Muscle of back (tissue), 13 donors: ENCODE data around the gene KIF2B. TPM values are rescaled to one million over a fixed set of nuclear protein-coding genes. Genes with fewer than 3 reads are reported as not detected.
"Not testable (repeated sequence)": the region's sequence is repeated elsewhere in the genome, so short reads cannot be mapped to it uniquely, and the experiment has no call there.

Source experiments
- DNase-seq, 3 donors: peaks; one replicate each; pipeline versions ENCODE4 v3.0.0 to v3.0.0-alpha.2; 2013
- long read RNA-seq, 9 donors: transcript quantifications; one replicate each; lab custom pipeline, GENCODE V29; 2026
- polyA plus RNA-seq, 10 donors: library from polyadenylated mRNA; unstranded; fragments of 120-200 nt; gene quantifications; one replicate each; pipeline ENCODE4 v1.2.1, GENCODE V29; 2013; ENCODE audit not compliant: insufficient read length in 10 of 10

Gene KIF2B
- polyA plus RNA-seq: not detected
- long read RNA-seq, donor 1: 0 reads
- long read RNA-seq, donor 2: 0 reads
- long read RNA-seq, donor 3: 0 reads
- long read RNA-seq, donor 4: 0 reads
- long read RNA-seq, donor 5: 0 reads
- long read RNA-seq, donor 6: 0 reads
- long read RNA-seq, donor 7: 0 reads
- long read RNA-seq, donor 8: 0 reads
- long read RNA-seq, donor 9: 0 reads

- no peak for DNase-seq
These were observed at the start of gene KIF2B for GRCh38 chr17:53822764-53823163. KIF2B (plus strand) TSS chr17:53822927; CDS start chr17:53823034, 107 bp downstream.

- DNase-seq: no peak
These were observed 42.4 kb upstream of the KIF2B start for GRCh38 chr17:53780320-53780719.

- DNase-seq: no peak
These were observed 31.2 kb upstream of the KIF2B start for GRCh38 chr17:53791551-53791950.

- DNase-seq: no peak
These were observed 30.3 kb upstream of the KIF2B start for GRCh38 chr17:53792451-53792850.

GRCh38 chr17:53792997-53793396 lies 29.7 kb upstream of the KIF2B start:
- DNase-seq: no peak

- DNase-seq: no peak
These were observed 27.9 kb upstream of the KIF2B start for GRCh38 chr17:53794875-53795274.

GRCh38 chr17:53796642-53797041 lies 26.1 kb upstream of the KIF2B start:
- no peak for DNase-seq

- DNase-seq: no peak
These were observed 25.2 kb upstream of the KIF2B start for GRCh38 chr17:53797501-53797900.

- DNase-seq: no peak
These were observed 18.3 kb upstream of the KIF2B start for GRCh38 chr17:53804437-53804836.

GRCh38 chr17:53806473-53806872 lies 16.3 kb upstream of the KIF2B start:
- no peak for DNase-seq

- peak in 2 of 3 donors; percentile 3 to 31 for DNase-seq
These were observed 15.4 kb upstream of the KIF2B start for GRCh38 chr17:53807286-53807685.

- DNase-seq: no peak
These were observed 4.5 kb upstream of the KIF2B start for GRCh38 chr17:53818271-53818670.

GRCh38 chr17:53818929-53819328 lies 3.8 kb upstream of the KIF2B start:
- DNase-seq: no peak

- no peak for DNase-seq
These were observed 2.8 kb upstream of the KIF2B start for GRCh38 chr17:53819956-53820355.

GRCh38 chr17:53823341-53824050 lies 769 bp downstream of the KIF2B start:
- DNase-seq: no peak

GRCh38 chr17:53834771-53835170 lies 12.0 kb downstream of the KIF2B start:
- DNase-seq: not testable (repeated sequence)

GRCh38 chr17:53837131-53837530 lies 14.4 kb downstream of the KIF2B start:
- peak in 1 of 3 donors; percentile 5 for DNase-seq

- DNase-seq: no peak
These were observed 21.9 kb downstream of the KIF2B start for GRCh38 chr17:53844491-53845107.

- not testable (repeated sequence) for DNase-seq
These were observed 48.4 kb downstream of the KIF2B start for GRCh38 chr17:53871128-53871527.
